ENCODE data around the gene APOE. TPM values are rescaled to one million over a fixed set of nuclear protein-coding genes. Genes with fewer than 3 reads are reported as not detected.

The APOE gene
- total RNA-seq, 6 experiments from 2014 or later, result 1.9 to 6.5 (median 2.5) TPM

DNA sequence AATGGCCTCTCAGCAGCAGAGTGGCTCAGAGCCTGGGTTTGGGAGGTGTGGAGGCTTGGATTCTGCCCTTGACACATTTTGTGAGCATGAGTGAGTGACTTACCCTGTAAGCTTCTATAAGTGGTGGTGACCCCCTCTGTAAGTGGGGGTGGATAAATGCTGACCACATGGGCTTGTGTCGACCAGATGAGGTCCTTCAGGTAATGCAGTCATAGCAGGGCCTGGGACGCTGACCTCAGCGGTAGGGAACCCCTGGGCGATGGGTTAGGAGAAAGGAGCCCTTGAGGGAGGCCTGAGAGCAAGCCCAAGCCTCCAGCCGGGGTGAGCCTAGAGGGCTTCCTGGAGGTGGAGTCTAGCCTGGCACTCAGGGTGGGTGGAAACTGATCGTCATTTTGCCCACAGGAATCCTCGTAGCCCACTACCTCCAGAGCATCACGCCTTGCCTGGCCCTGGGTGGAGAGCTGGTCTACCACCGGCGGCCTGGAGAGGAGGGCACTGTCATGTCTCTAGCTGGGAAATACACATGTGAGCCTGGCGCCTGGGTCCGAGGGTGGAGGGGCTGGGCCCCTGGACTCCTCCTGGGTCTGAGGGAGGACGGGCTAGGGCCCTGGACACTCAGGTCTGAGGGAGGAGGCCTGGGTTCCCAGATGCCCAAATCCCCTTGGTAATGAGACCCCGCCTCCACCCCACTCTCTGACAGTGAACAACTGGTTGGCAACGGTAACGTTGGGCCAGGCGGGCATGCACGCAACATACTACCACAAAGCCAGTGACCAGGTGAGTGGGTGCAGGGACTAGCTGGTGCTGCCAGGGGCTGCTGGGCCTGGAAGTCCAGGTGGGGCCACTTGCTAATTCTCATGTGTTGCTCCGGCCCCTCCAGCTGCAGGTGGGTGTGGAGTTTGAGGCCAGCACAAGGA lies 5.0 kb upstream of the APOE start:
- no peaks in the 10 kb centered on the region for H3K9me3 Mint-ChIP-seq

DNA sequence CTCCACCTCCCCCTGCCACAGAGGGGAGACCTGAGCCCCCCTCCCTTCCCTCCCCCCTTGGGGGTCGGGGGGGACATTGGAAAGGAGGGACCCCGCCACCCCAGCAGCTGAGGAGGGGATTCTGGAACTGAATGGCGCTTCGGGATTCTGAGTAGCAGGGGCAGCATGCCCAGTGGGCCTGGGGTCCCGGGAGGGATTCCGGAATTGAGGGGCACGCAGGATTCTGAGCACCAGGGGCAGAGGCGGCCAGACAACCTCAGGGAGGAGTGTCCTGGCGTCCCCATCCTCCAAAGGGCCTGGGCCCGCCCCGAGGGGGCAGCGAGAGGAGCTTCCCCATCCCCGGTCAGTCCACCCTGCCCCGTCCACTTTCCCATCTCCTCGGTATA lies 2.4 kb upstream of the APOE start:
- H3K27me3 Mint-ChIP-seq (ENCODE audit: insufficient read depth), result peaks cover 9% of the 10 kb centered on the region
- no peak overlapping the region for H3K27ac Mint-ChIP-seq
- H3K9me3 Mint-ChIP-seq, result no peaks in the 10 kb centered on the region
- TF ChIP-seq, protein P1, sequence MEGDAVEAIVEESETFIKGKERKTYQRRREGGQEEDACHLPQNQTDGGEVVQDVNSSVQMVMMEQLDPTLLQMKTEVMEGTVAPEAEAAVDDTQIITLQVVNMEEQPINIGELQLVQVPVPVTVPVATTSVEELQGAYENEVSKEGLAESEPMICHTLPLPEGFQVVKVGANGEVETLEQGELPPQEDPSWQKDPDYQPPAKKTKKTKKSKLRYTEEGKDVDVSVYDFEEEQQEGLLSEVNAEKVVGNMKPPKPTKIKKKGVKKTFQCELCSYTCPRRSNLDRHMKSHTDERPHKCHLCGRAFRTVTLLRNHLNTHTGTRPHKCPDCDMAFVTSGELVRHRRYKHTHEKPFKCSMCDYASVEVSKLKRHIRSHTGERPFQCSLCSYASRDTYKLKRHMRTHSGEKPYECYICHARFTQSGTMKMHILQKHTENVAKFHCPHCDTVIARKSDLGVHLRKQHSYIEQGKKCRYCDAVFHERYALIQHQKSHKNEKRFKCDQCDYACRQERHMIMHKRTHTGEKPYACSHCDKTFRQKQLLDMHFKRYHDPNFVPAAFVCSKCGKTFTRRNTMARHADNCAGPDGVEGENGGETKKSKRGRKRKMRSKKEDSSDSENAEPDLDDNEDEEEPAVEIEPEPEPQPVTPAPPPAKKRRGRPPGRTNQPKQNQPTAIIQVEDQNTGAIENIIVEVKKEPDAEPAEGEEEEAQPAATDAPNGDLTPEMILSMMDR (IDR thresholded peaks at IDR 0.05), result no peak
- H3K36me3 Mint-ChIP-seq (ENCODE audit: low read depth), result peaks cover 7% of the 10 kb centered on the region; the same call in 1 of the 2 replicates
- no peak overlapping the region for H3K4me3 Mint-ChIP-seq
- peaks cover 7% of the 10 kb centered on the region; the same call in 1 of the 2 replicates for H3K4me1 Mint-ChIP-seq (ENCODE audit: low read depth)
- DNase-seq, result no peak

More for the DNA sequence above, 5.0 kb upstream of the APOE start:
- Mint-ChIP-seq H3K36me3 (ENCODE audit: low read depth) (peaks cover 15% of the 10 kb centered on the region), H3K4me3 (no peak overlapping the region), H3K27me3 (ENCODE audit: insufficient read depth) (peaks cover 5% of the 10 kb centered on the region), H3K4me1 (ENCODE audit: low read depth) (no peaks in the 10 kb centered on the region), H3K27ac (no peak overlapping the region)
- TF ChIP-seq, protein P1 (IDR thresholded peaks at IDR 0.05), result no peak
- DNase-seq, result no peak

DNA sequence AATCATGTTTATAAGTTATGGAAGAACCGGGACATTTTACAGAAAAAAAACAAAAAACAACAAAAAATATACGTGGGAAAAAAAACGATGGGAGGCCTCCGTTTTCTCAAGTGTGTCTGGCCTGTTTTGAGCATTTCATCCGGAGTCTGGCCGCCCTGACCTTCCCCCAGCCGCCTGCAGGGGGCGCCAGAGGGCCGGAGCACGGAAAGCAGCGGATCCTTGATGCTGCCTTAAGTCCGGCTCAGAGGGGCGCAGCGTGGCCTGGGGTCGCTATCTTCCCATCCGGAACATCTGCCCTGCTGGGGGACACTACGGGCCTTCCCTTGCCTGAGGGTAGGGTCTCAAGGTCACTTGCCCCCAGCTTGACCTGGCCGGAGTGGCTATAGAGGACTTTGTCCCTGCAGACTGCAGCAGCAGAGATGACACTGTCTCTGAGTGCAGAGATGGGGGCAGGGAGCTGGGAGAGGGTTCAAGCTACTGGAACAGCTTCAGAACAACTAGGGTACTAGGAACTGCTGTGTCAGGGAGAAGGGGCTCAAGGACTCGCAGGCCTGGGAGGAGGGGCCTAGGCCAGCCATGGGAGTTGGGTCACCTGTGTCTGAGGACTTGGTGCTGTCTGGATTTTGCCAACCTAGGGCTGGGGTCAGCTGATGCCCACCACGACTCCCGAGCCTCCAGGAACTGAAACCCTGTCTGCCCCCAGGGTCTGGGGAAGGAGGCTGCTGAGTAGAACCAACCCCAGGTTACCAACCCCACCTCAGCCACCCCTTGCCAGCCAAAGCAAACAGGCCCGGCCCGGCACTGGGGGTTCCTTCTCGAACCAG lies 1.8 kb upstream of the APOE start:
- Mint-ChIP-seq H3K9me3 (no peaks in the 10 kb centered on the region), H3K4me1 (ENCODE audit: low read depth) (peaks cover 7% of the 10 kb centered on the region; the same call in 1 of the 2 replicates), H3K27ac (no peak overlapping the region), H3K27me3 (ENCODE audit: insufficient read depth) (peaks cover 9% of the 10 kb centered on the region), H3K4me3 (no peak overlapping the region), H3K36me3 (ENCODE audit: low read depth) (peaks cover 7% of the 10 kb centered on the region; the same call in 1 of the 2 replicates)
- TF ChIP-seq, protein P1 (IDR thresholded peaks at IDR 0.05), result peak; percentile 100
- peak; percentile 38 for DNase-seq

DNA sequence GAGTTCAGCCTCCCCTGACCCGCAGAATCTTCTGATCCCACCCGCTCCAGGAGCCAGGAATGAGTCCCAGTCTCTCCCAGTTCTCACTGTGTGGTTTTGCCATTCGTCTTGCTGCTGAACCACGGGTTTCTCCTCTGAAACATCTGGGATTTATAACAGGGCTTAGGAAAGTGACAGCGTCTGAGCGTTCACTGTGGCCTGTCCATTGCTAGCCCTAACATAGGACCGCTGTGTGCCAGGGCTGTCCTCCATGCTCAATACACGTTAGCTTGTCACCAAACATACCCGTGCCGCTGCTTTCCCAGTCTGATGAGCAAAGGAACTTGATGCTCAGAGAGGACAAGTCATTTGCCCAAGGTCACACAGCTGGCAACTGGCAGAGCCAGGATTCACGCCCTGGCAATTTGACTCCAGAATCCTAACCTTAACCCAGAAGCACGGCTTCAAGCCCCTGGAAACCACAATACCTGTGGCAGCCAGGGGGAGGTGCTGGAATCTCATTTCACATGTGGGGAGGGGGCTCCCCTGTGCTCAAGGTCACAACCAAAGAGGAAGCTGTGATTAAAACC lies 1.1 kb upstream of the APOE start:
- no peak for DNase-seq
- Mint-ChIP-seq H3K27me3 (ENCODE audit: insufficient read depth) (peaks cover 10% of the 10 kb centered on the region), H3K4me1 (ENCODE audit: low read depth) (peaks cover 7% of the 10 kb centered on the region; the same call in 1 of the 2 replicates), H3K9me3 (no peaks in the 10 kb centered on the region), H3K4me3 (no peak overlapping the region), H3K36me3 (ENCODE audit: low read depth) (peaks cover 7% of the 10 kb centered on the region; the same call in 1 of the 2 replicates), H3K27ac (no peak overlapping the region)
- TF ChIP-seq, protein P1 (IDR thresholded peaks at IDR 0.05), result peak; percentile 46

DNA sequence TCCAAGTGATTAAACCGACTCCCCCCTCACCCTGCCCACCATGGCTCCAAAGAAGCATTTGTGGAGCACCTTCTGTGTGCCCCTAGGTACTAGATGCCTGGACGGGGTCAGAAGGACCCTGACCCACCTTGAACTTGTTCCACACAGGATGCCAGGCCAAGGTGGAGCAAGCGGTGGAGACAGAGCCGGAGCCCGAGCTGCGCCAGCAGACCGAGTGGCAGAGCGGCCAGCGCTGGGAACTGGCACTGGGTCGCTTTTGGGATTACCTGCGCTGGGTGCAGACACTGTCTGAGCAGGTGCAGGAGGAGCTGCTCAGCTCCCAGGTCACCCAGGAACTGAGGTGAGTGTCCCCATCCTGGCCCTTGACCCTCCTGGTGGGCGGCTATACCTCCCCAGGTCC lies 2.0 kb downstream of the APOE start:
- DNase-seq, result no peak
- no peak overlapping the region for H3K4me3 Mint-ChIP-seq
- peaks cover 5% of the 10 kb centered on the region; the same call in 1 of the 2 replicates for H3K36me3 Mint-ChIP-seq (ENCODE audit: low read depth)
- no peaks in the 10 kb centered on the region for H3K9me3 Mint-ChIP-seq
- no peak overlapping the region for H3K27ac Mint-ChIP-seq
- TF ChIP-seq, protein P1 (IDR thresholded peaks at IDR 0.05), result no peak
- H3K27me3 Mint-ChIP-seq (ENCODE audit: insufficient read depth), result peaks cover 9% of the 10 kb centered on the region
- peaks cover 18% of the 10 kb centered on the region for H3K4me1 Mint-ChIP-seq (ENCODE audit: low read depth)
